ENCODE data around the gene KCND3. TPM values are rescaled to one million over a fixed set of nuclear protein-coding genes. Genes with fewer than 3 reads are reported as not detected.
A peak's percentile ranks its signal among the peaks of the same experiment; 100 is the strongest.

Gene KCND3
- total RNA-seq, 1 experiment from 2014 or later: 0.10 TPM

- Histone ChIP-seq H3K4me3 (no peak overlapping the region), H3K9me3 (no peaks in the 10 kb centered on the region), H3K27me3 (no peaks in the 10 kb centered on the region), H3K36me3 (no peaks in the 10 kb centered on the region)
- no peak for DNase-seq
These were observed 254.6 kb downstream of the KCND3 start for GRCh38 chr1:111734856-111735255.

- Histone ChIP-seq H3K9me3 (no peaks in the 10 kb centered on the region), H3K27me3 (no peaks in the 10 kb centered on the region), H3K4me3 (no peak overlapping the region), H3K36me3 (no peaks in the 10 kb centered on the region)
- DNase-seq: no peak
These were observed 255.0 kb downstream of the KCND3 start for GRCh38 chr1:111734426-111734825.

GRCh38 chr1:111733992-111734341 lies 255.5 kb downstream of the KCND3 start:
- H3K9me3 ChIP-seq: no peaks in the 10 kb centered on the region
- no peak overlapping the region for H3K4me3 ChIP-seq
- no peak for DNase-seq
- H3K27me3 ChIP-seq: no peaks in the 10 kb centered on the region
- no peaks in the 10 kb centered on the region for H3K36me3 ChIP-seq

- Histone ChIP-seq H3K27me3 (no peaks in the 10 kb centered on the region), H3K9me3 (no peaks in the 10 kb centered on the region), H3K36me3 (no peaks in the 10 kb centered on the region), H3K4me3 (no peak overlapping the region)
- DNase-seq: peak; percentile 74
These were observed 256.1 kb downstream of the KCND3 start for GRCh38 chr1:111733183-111733991.

- no peak for DNase-seq
- Histone ChIP-seq H3K4me3 (no peak overlapping the region), H3K36me3 (no peaks in the 10 kb centered on the region), H3K27me3 (no peaks in the 10 kb centered on the region), H3K9me3 (no peaks in the 10 kb centered on the region)
These were observed 256.8 kb downstream of the KCND3 start for GRCh38 chr1:111732718-111733117.

- no peaks in the 10 kb centered on the region for H3K9me3 ChIP-seq
- no peak for DNase-seq
- H3K27me3 ChIP-seq: no peaks in the 10 kb centered on the region
- H3K36me3 ChIP-seq: no peaks in the 10 kb centered on the region
- H3K4me3 ChIP-seq: no peak overlapping the region
These were observed 257.5 kb downstream of the KCND3 start for GRCh38 chr1:111731956-111732355.

- no peaks in the 10 kb centered on the region for H3K9me3 ChIP-seq
- no peaks in the 10 kb centered on the region for H3K27me3 ChIP-seq
- H3K4me3 ChIP-seq: no peak overlapping the region
- no peaks in the 10 kb centered on the region for H3K36me3 ChIP-seq
- DNase-seq: no peak
These were observed 258.8 kb downstream of the KCND3 start for GRCh38 chr1:111730706-111731105.

- DNase-seq: no peak
- no peak overlapping the region for H3K4me3 ChIP-seq
- H3K9me3 ChIP-seq: no peaks in the 10 kb centered on the region
- H3K36me3 ChIP-seq: no peaks in the 10 kb centered on the region
- H3K27me3 ChIP-seq: no peaks in the 10 kb centered on the region
These were observed 259.4 kb downstream of the KCND3 start for GRCh38 chr1:111729946-111730681.

GRCh38 chr1:111729271-111729921 lies 260.1 kb downstream of the KCND3 start:
- Histone ChIP-seq H3K9me3 (no peaks in the 10 kb centered on the region), H3K36me3 (no peaks in the 10 kb centered on the region), H3K27me3 (no peaks in the 10 kb centered on the region), H3K4me3 (no peak overlapping the region)
- DNase-seq: no peak

GRCh38 chr1:111727056-111727455 lies 262.4 kb downstream of the KCND3 start:
- Histone ChIP-seq H3K36me3 (no peaks in the 10 kb centered on the region), H3K9me3 (no peaks in the 10 kb centered on the region; the same call in 1 of the 2 replicates), H3K27me3 (no peaks in the 10 kb centered on the region), H3K4me3 (no peak overlapping the region)
- no peak for DNase-seq

GRCh38 chr1:111725192-111725591 lies 264.3 kb downstream of the KCND3 start:
- no peaks in the 10 kb centered on the region for H3K36me3 ChIP-seq
- DNase-seq: no peak
- no peaks in the 10 kb centered on the region; the same call in 1 of the 2 replicates for H3K9me3 ChIP-seq
- no peak overlapping the region for H3K4me3 ChIP-seq
- no peaks in the 10 kb centered on the region for H3K27me3 ChIP-seq

- H3K9me3 ChIP-seq: no peaks in the 10 kb centered on the region; the same call in 1 of the 2 replicates
- no peaks in the 10 kb centered on the region for H3K27me3 ChIP-seq
- no peak for DNase-seq
- H3K4me3 ChIP-seq: no peak overlapping the region
- no peaks in the 10 kb centered on the region for H3K36me3 ChIP-seq
These were observed 265.6 kb downstream of the KCND3 start for GRCh38 chr1:111723871-111724270.

GRCh38 chr1:111723091-111723806 lies 266.2 kb downstream of the KCND3 start:
- no peaks in the 10 kb centered on the region for H3K36me3 ChIP-seq
- no peaks in the 10 kb centered on the region; the same call in 1 of the 2 replicates for H3K9me3 ChIP-seq
- no peak overlapping the region for H3K4me3 ChIP-seq
- H3K27me3 ChIP-seq: no peaks in the 10 kb centered on the region
- no peak for DNase-seq

- Histone ChIP-seq H3K9me3 (no peaks in the 10 kb centered on the region; the same call in 1 of the 2 replicates), H3K36me3 (no peaks in the 10 kb centered on the region)
These were observed 268.3 kb downstream of the KCND3 start for GRCh38 chr1:111720977-111721786.

More at GRCh38 chr1:111720977-111721786, 268.3 kb downstream of the KCND3 start:
- no peak for DNase-seq
- Histone ChIP-seq H3K4me3 (no peak overlapping the region), H3K27me3 (no peaks in the 10 kb centered on the region)
